GM21786 (cell line): ENCODE data around the gene ZNF625.
"Not testable (repeated sequence)": the region's sequence is repeated elsewhere in the genome, so short reads cannot be mapped to it uniquely, and the experiment has no call there.

Experiments used
- ATAC-seq: cut with Tn5 transposase; IDR thresholded peaks from one replicate; pipeline ENCODE4 v1.9.1; 2021; ENCODE audit not compliant: unreplicated experiment

ZNF625 gene

GRCh38 chr19:12139269-12139668 lies 17.3 kb downstream of the ZNF625 start:
- ATAC-seq, result no peak

GRCh38 chr19:12137221-12137940 lies 19.2 kb downstream of the ZNF625 start:
- no peak for ATAC-seq

- ATAC-seq, result no peak
These were observed 23.5 kb downstream of the ZNF625 start for GRCh38 chr19:12133069-12133468.

- ATAC-seq, result no peak
These were observed 29.8 kb downstream of the ZNF625 start for GRCh38 chr19:12126707-12127106.

GRCh38 chr19:12117201-12117970 lies 39.1 kb downstream of the ZNF625 start:
- no peak for ATAC-seq

- ATAC-seq, result no peak
These were observed 43.4 kb downstream of the ZNF625 start for GRCh38 chr19:12113121-12113520.

- ATAC-seq, result no peak
These were observed 43.8 kb downstream of the ZNF625 start for GRCh38 chr19:12112701-12113100.

GRCh38 chr19:12111943-12112637 lies 44.4 kb downstream of the ZNF625 start:
- no peak for ATAC-seq

GRCh38 chr19:12111176-12111575 lies 45.4 kb downstream of the ZNF625 start:
- no peak for ATAC-seq

- not testable (repeated sequence) for ATAC-seq
These were observed 52.6 kb downstream of the ZNF625 start for GRCh38 chr19:12103909-12104308.

GRCh38 chr19:12098040-12098439 lies 58.5 kb downstream of the ZNF625 start:
- ATAC-seq, result no peak

- ATAC-seq, result no peak
These were observed 61.3 kb downstream of the ZNF625 start for GRCh38 chr19:12095111-12095790.
